Vagina (tissue), 2 donors: Measurements from ENCODE around the gene KCNA2. TPM values are rescaled to one million over a fixed set of nuclear protein-coding genes. Genes with fewer than 3 reads are reported as not detected.

Experiments used
- DNase-seq, 2 donors: peaks; one replicate each; pipeline ENCODE4 v3.0.0-alpha.2; 2017; ENCODE audit errors: extremely low spot score in 2 of 2
- H3K27ac ChIP-seq: fragments of 200-600 bp; sonication (generic); one replicate; pipeline ENCODE4 v1.5.1; 2019
- H3K27me3 ChIP-seq: fragments of 200-600 bp; sonication (generic); one replicate; pipeline ENCODE4 v1.5.1; 2019
- H3K36me3 ChIP-seq, 2 donors: fragments of 200-600 bp; sonication (generic); one replicate each; pipeline ENCODE4 v1.5.1; 2017 to 2019
- H3K4me1 ChIP-seq: fragments of 200-600 bp; sonication (generic); one replicate; pipeline ENCODE4 v1.5.1; 2019
- H3K4me3 ChIP-seq, 2 donors: fragments of 200-600 bp; sonication (generic); 1 replicate in 1 of 2; 2 replicates in 1 of 2; pipeline ENCODE4 v1.5.1; 2016 to 2019
- H3K9me3 ChIP-seq: fragments of 200-600 bp; sonication (generic); one replicate; pipeline ENCODE4 v1.5.1; 2019
- POLR2A ChIP-seq, 2 donors: fragments of 450-650 bp; IDR thresholded peaks; one replicate each; pipeline ENCODE4 v1.6.1; 2017; ENCODE audit warnings: antibody characterized with exemption in 2 of 2, mild to moderate bottlenecking in 2 of 2, moderate library complexity in 2 of 2
- POLR2AphosphoS5 ChIP-seq, 2 donors: sonication (generic); formaldehyde crosslinking; IDR thresholded peaks; one replicate each; pipeline ENCODE4 v1.9.0; 2017; ENCODE audit warnings: antibody characterized with exemption in 2 of 2, mild to moderate bottlenecking in 2 of 2, low read depth in 1 of 2; ENCODE audit not compliant: insufficient read depth in 1 of 2
- intact Hi-C: fragments of 100-400 bp; cut with DNase I; formaldehyde crosslinking; loops from one replicate; pipeline ENCODE4 v1.15.1; 2023
- total RNA-seq: library from RNA; depleted of rRNA; stranded (reverse); fragments of >200 nt; gene quantifications from one replicate; pipeline ENCODE4 v1.2.3, GENCODE V29; 2016
- TF ChIP-seq, protein P1 (sequence below), 3 experiments: fragments of 450-650 bp in 2 of 3; fragments of 200-600 bp in 1 of 3; sonication (generic) in 1 of 3; IDR thresholded peaks; one replicate each; pipeline ENCODE4 v1.5.1; 2017 to 2019; ENCODE audit warnings: antibody characterized with exemption in 3 of 3, mild to moderate bottlenecking in 2 of 3, moderate library complexity in 2 of 3

Gene KCNA2
- total RNA-seq, 1 donor from 2014 or later, result 0.74 TPM

DNA sequence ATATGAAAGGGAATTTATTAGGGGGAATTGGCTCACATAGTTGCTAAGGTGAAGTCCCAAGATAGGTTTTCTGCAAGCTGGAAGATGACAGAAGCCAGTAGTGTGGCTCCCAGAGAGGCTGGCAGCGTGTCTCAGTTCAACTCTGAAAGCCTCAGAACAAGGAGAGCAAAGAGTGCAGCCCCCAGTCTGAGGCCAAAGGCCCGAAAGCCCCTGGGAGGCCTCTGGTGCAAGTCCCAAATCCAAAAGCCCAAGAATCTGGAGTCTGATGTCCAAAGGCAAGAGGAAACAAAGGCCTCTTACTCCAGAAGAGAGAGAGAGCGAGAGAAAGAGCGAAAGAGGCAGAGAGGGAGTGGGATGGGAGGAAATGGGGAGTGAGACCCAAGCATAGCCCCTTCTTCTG is 18.3 kb downstream of the KCNA2 start:
- TF ChIP-seq POLR2AphosphoS5 (IDR thresholded peaks at IDR 0.05; ENCODE audit: insufficient read depth in 1 of 2, low read depth in 1 of 2) (no peak), POLR2A (IDR thresholded peaks at IDR 0.05) (no peak)
- TF ChIP-seq, protein P1, sequence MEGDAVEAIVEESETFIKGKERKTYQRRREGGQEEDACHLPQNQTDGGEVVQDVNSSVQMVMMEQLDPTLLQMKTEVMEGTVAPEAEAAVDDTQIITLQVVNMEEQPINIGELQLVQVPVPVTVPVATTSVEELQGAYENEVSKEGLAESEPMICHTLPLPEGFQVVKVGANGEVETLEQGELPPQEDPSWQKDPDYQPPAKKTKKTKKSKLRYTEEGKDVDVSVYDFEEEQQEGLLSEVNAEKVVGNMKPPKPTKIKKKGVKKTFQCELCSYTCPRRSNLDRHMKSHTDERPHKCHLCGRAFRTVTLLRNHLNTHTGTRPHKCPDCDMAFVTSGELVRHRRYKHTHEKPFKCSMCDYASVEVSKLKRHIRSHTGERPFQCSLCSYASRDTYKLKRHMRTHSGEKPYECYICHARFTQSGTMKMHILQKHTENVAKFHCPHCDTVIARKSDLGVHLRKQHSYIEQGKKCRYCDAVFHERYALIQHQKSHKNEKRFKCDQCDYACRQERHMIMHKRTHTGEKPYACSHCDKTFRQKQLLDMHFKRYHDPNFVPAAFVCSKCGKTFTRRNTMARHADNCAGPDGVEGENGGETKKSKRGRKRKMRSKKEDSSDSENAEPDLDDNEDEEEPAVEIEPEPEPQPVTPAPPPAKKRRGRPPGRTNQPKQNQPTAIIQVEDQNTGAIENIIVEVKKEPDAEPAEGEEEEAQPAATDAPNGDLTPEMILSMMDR (IDR thresholded peaks at IDR 0.05), result no peak
- DNase-seq, result no peak
- Histone ChIP-seq H3K4me1 (no peaks in the 10 kb centered on the region), H3K27me3 (no peaks in the 10 kb centered on the region), H3K27ac (no peak overlapping the region), H3K4me3 (no peak overlapping the region), H3K9me3 (no peaks in the 10 kb centered on the region), H3K36me3 (no peaks in the 10 kb centered on the region)
- intact Hi-C loops, result no loop called here

DNA sequence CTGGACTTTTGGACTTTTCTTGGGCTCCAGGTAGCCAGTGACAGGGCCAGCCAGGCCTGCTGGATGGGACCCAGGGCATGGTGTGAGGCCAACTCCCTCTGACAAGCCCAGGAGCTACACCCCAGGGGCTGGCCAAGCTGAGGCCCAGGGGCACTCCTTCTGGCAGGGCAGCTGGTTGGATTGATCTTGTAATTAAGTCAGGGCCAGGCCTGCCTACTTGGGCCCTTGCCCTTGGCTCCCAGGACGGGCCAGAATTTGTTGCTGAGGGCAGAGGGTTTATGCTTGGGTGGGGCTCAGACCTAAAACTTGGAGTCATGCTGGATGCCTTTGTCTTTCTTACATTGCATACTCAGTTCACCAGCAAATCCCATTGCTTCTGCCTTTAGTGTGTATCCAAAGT is 20.7 kb downstream of the KCNA2 start:
- no peaks in the 10 kb centered on the region for H3K4me1 ChIP-seq
- H3K27me3 ChIP-seq, result no peaks in the 10 kb centered on the region
- no peaks in the 10 kb centered on the region for H3K9me3 ChIP-seq
- no peaks in the 10 kb centered on the region for H3K36me3 ChIP-seq
- DNase-seq, result no peak
- intact Hi-C loops, result no loop called here
- TF ChIP-seq, protein P1 (IDR thresholded peaks at IDR 0.05), result no peak
- TF ChIP-seq POLR2A (IDR thresholded peaks at IDR 0.05), result no peak
- no peak for TF ChIP-seq POLR2AphosphoS5 (IDR thresholded peaks at IDR 0.05; ENCODE audit: insufficient read depth in 1 of 2, low read depth in 1 of 2)
- no peak overlapping the region for H3K4me3 ChIP-seq
- no peak overlapping the region for H3K27ac ChIP-seq

DNA sequence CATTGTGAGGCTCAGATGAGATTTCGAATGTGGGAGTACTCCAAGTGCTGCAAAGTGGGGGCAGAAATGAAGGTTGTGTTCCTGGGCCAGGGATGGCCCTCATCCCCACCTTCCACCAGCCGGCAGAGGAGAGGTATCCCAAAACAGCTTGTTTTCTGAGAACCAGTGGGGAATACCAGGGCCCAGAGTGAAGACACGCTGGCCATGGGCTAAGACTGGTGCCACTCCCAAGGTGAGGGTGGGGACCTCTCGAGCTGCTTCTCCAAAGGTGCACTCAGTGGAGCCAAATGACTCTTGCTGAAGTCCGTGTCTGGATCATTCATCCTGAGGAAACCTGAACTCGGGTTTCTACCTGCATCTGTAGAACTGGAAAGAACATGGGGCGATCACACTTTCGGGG is 22.1 kb downstream of the KCNA2 start:
- TF ChIP-seq, protein P1 (IDR thresholded peaks at IDR 0.05), result no peak
- TF ChIP-seq POLR2AphosphoS5 (IDR thresholded peaks at IDR 0.05; ENCODE audit: insufficient read depth in 1 of 2, low read depth in 1 of 2) (no peak), POLR2A (IDR thresholded peaks at IDR 0.05) (no peak)
- Histone ChIP-seq H3K9me3 (no peaks in the 10 kb centered on the region), H3K4me3 (no peak overlapping the region), H3K27me3 (no peaks in the 10 kb centered on the region), H3K4me1 (no peaks in the 10 kb centered on the region), H3K27ac (no peak overlapping the region), H3K36me3 (no peaks in the 10 kb centered on the region)
- DNase-seq, result no peak
- intact Hi-C loops, result no loop called here

DNA sequence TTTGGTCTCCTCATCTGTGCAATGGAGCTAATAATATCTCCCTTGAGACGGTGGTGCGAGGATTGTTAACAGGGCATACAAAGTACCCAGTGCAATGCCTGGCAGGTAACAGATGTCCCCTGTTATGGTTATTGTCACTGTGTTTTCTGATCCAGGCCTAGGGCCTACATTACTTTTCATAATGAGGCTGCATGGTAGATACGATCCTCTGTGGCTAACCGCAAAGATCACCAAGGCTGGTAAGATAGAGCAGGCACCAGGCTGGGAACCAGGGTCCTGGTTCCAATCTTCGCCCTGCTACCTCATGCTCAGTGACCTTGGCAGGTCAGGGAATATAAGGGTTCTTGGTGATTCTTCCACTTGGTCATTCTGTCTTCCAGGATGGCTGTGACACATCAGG is 22.7 kb downstream of the KCNA2 start:
- TF ChIP-seq POLR2AphosphoS5 (IDR thresholded peaks at IDR 0.05; ENCODE audit: insufficient read depth in 1 of 2, low read depth in 1 of 2), result no peak
- TF ChIP-seq, protein P1 (IDR thresholded peaks at IDR 0.05), result no peak
- no peak for TF ChIP-seq POLR2A (IDR thresholded peaks at IDR 0.05)
- Histone ChIP-seq H3K4me3 (no peak overlapping the region), H3K36me3 (no peaks in the 10 kb centered on the region), H3K4me1 (no peaks in the 10 kb centered on the region), H3K27me3 (no peaks in the 10 kb centered on the region), H3K9me3 (no peaks in the 10 kb centered on the region), H3K27ac (no peak overlapping the region)
- intact Hi-C loops, result no loop called here
- DNase-seq, result no peak

DNA sequence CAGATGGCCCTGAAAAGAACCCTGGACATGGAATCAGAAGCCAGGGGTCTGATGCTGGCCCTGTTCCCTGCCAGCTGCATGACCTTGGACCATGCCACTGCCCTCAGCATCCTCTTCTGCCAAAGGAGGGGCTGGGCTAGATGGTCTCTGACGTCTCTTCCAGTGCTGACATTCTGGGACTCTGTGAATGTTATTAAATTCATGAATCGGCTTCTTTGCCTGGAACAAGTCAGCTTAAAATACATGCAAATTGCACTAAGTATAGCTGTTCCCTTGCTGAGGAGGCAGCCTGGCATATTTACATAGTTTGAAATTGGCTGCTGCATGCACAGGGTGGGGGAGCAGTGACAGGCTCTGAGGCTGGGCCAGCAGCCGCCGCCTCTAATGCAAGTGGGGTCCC is 23.8 kb downstream of the KCNA2 start:
- Histone ChIP-seq H3K27ac (no peak overlapping the region), H3K36me3 (no peaks in the 10 kb centered on the region), H3K27me3 (no peaks in the 10 kb centered on the region), H3K4me1 (no peaks in the 10 kb centered on the region), H3K9me3 (no peaks in the 10 kb centered on the region), H3K4me3 (no peak overlapping the region)
- DNase-seq, result no peak
- intact Hi-C loops, result no loop called here
- TF ChIP-seq, protein P1 (IDR thresholded peaks at IDR 0.05), result no peak
- no peak for TF ChIP-seq POLR2A (IDR thresholded peaks at IDR 0.05)
- TF ChIP-seq POLR2AphosphoS5 (IDR thresholded peaks at IDR 0.05; ENCODE audit: insufficient read depth in 1 of 2, low read depth in 1 of 2), result no peak
